ENCODE measurements around the gene COL23A1.

Gene COL23A1

GRCh38 chr5:178553517-178553916 lies 36.7 kb downstream of the COL23A1 start:
- DNase-seq, result no peak

- no peak for DNase-seq
These were observed 38.7 kb downstream of the COL23A1 start for GRCh38 chr5:178551468-178551867.

- DNase-seq, result no peak
These were observed 39.1 kb downstream of the COL23A1 start for GRCh38 chr5:178551059-178551458.

- DNase-seq, result no peak
These were observed 41.4 kb downstream of the COL23A1 start for GRCh38 chr5:178548746-178549145.

GRCh38 chr5:178547753-178548415 lies 42.3 kb downstream of the COL23A1 start:
- DNase-seq, result no peak

GRCh38 chr5:178547052-178547666 lies 43.0 kb downstream of the COL23A1 start:
- DNase-seq, result no peak

- DNase-seq, result no peak
These were observed 43.5 kb downstream of the COL23A1 start for GRCh38 chr5:178546675-178547033.

GRCh38 chr5:178545941-178546674 lies 44.1 kb downstream of the COL23A1 start:
- DNase-seq, result no peak

- DNase-seq, result no peak
These were observed 45.0 kb downstream of the COL23A1 start for GRCh38 chr5:178545176-178545575.

- no peak for DNase-seq
These were observed 45.9 kb downstream of the COL23A1 start for GRCh38 chr5:178544166-178544834.

- no peak for DNase-seq
These were observed 47.7 kb downstream of the COL23A1 start for GRCh38 chr5:178542455-178542854.

GRCh38 chr5:178540526-178540925 lies 49.7 kb downstream of the COL23A1 start:
- DNase-seq, result no peak

- no peak for DNase-seq
These were observed 51.4 kb downstream of the COL23A1 start for GRCh38 chr5:178538741-178539229.

- no peak for DNase-seq
These were observed 52.5 kb downstream of the COL23A1 start for GRCh38 chr5:178537467-178538371.

- DNase-seq, result no peak
These were observed 53.4 kb downstream of the COL23A1 start for GRCh38 chr5:178536541-178537466.

- DNase-seq, result no peak
These were observed 54.7 kb downstream of the COL23A1 start for GRCh38 chr5:178535299-178536175.

- DNase-seq, result no peak
These were observed 57.1 kb downstream of the COL23A1 start for GRCh38 chr5:178533136-178533535.

- DNase-seq, result no peak
These were observed 57.5 kb downstream of the COL23A1 start for GRCh38 chr5:178532666-178533065.

GRCh38 chr5:178532236-178532635 lies 58.0 kb downstream of the COL23A1 start:
- no peak for DNase-seq

- DNase-seq, result no peak
These were observed 58.4 kb downstream of the COL23A1 start for GRCh38 chr5:178531786-178532185.
